ENCODE measurements around the gene TOP3B.
"Not testable (repeated sequence)": the region's sequence is repeated elsewhere in the genome, so short reads cannot be mapped to it uniquely, and the experiment has no call there.

TOP3B gene

GRCh38 chr22:21914033-21914642 lies 68.4 kb downstream of the TOP3B start:
- no CpG with 5 or more reads among the region's 8 CpGs for WGBS (ENCODE audit: extremely low coverage, insufficient coverage, low lambda C conversion rate)
- not testable (repeated sequence) for H3K56ac ChIP-seq (ENCODE audit: low read length)

GRCh38 chr22:21910367-21910766 lies 72.2 kb downstream of the TOP3B start:
- H3K4me1 ChIP-seq (ENCODE audit: control insufficient read depth, low read depth, low read length); H2BK120ac ChIP-seq (ENCODE audit: low read depth, low read length); H3K27ac ChIP-seq (ENCODE audit: low read depth, low read length); H3K18ac ChIP-seq (ENCODE audit: low read length); H2AK5ac ChIP-seq (ENCODE audit: low read length); H3K27me3 ChIP-seq (ENCODE audit: insufficient read depth, low read length, poor library complexity); H4K8ac ChIP-seq (ENCODE audit: low read depth, low read length); H3K79me1 ChIP-seq (ENCODE audit: low read length); DNase-seq; H4K5ac ChIP-seq (ENCODE audit: low read length); H3K4ac ChIP-seq (ENCODE audit: low read depth, low read length); H2BK15ac ChIP-seq (replicated peaks; ENCODE audit: low read depth); H3K9ac ChIP-seq (ENCODE audit: low read length); H3K4me3 ChIP-seq (ENCODE audit: low read length); H2BK5ac ChIP-seq (ENCODE audit: low read length); H3K36me3 ChIP-seq (ENCODE audit: control insufficient read depth, insufficient read depth, low read length); H3K4me2 ChIP-seq (ENCODE audit: low read length); H3K79me2 ChIP-seq (ENCODE audit: control insufficient read depth, insufficient read depth, low read length); H3K23ac ChIP-seq (ENCODE audit: low read length); H3K56ac ChIP-seq (ENCODE audit: low read length): not testable (repeated sequence)
- WGBS (ENCODE audit: extremely low coverage, insufficient coverage, low lambda C conversion rate) = no CpG with 5 or more reads among the region's 4 CpGs

More at GRCh38 chr22:21914033-21914642, 68.4 kb downstream of the TOP3B start:
- H3K4me1 ChIP-seq (ENCODE audit: control insufficient read depth, low read depth, low read length); H3K23ac ChIP-seq (ENCODE audit: low read length); H3K4me3 ChIP-seq (ENCODE audit: low read length); H3K4me2 ChIP-seq (ENCODE audit: low read length); H3K4ac ChIP-seq (ENCODE audit: low read depth, low read length); H3K79me1 ChIP-seq (ENCODE audit: low read length); H4K5ac ChIP-seq (ENCODE audit: low read length); H4K8ac ChIP-seq (ENCODE audit: low read depth, low read length); H2AK5ac ChIP-seq (ENCODE audit: low read length); H2BK15ac ChIP-seq (replicated peaks; ENCODE audit: low read depth); H3K27me3 ChIP-seq (ENCODE audit: insufficient read depth, low read length, poor library complexity); DNase-seq; H3K9ac ChIP-seq (ENCODE audit: low read length); H3K18ac ChIP-seq (ENCODE audit: low read length); H2BK120ac ChIP-seq (ENCODE audit: low read depth, low read length); H3K79me2 ChIP-seq (ENCODE audit: control insufficient read depth, insufficient read depth, low read length); H2BK5ac ChIP-seq (ENCODE audit: low read length); H3K27ac ChIP-seq (ENCODE audit: low read depth, low read length); H3K36me3 ChIP-seq (ENCODE audit: control insufficient read depth, insufficient read depth, low read length): not testable (repeated sequence)

GRCh38 chr22:21909871-21910270 lies 72.7 kb downstream of the TOP3B start:
- Histone ChIP-seq H3K4me3 (ENCODE audit: low read length) (no peak overlapping the region), H3K79me1 (ENCODE audit: low read length) (no peaks in the 10 kb centered on the region), H3K23ac (ENCODE audit: low read length) (no peak overlapping the region), H3K27me3 (ENCODE audit: insufficient read depth, low read length, poor library complexity) (no peaks in the 10 kb centered on the region), H3K36me3 (ENCODE audit: control insufficient read depth, insufficient read depth, low read length) (no peaks in the 10 kb centered on the region), H4K5ac (ENCODE audit: low read length) (no peak overlapping the region), H3K4me1 (ENCODE audit: control insufficient read depth, low read depth, low read length) (no peaks in the 10 kb centered on the region), H3K56ac (ENCODE audit: low read length) (no peak overlapping the region), H3K79me2 (ENCODE audit: control insufficient read depth, insufficient read depth, low read length) (no peaks in the 10 kb centered on the region), H3K4ac (ENCODE audit: low read depth, low read length) (no peak overlapping the region), H2BK15ac (replicated peaks; ENCODE audit: low read depth) (no peak overlapping the region), H2BK5ac (ENCODE audit: low read length) (no peak overlapping the region), H3K9ac (ENCODE audit: low read length) (no peak overlapping the region), H3K4me2 (ENCODE audit: low read length) (no peak overlapping the region), H3K27ac (ENCODE audit: low read depth, low read length) (no peak overlapping the region), H2AK5ac (ENCODE audit: low read length) (no peak overlapping the region), H4K8ac (ENCODE audit: low read depth, low read length) (no peak overlapping the region), H2BK120ac (ENCODE audit: low read depth, low read length) (no peak overlapping the region), H3K18ac (ENCODE audit: low read length) (no peak overlapping the region)
- no peak for DNase-seq
- WGBS (ENCODE audit: extremely low coverage, insufficient coverage, low lambda C conversion rate) = no CpG with 5 or more reads among the region's 2 CpGs

- H3K79me1 ChIP-seq (ENCODE audit: low read length) = no peaks in the 10 kb centered on the region
- no peak overlapping the region for H2BK5ac ChIP-seq (ENCODE audit: low read length)
- H3K36me3 ChIP-seq (ENCODE audit: control insufficient read depth, insufficient read depth, low read length) = no peaks in the 10 kb centered on the region
- H3K4me1 ChIP-seq (ENCODE audit: control insufficient read depth, low read depth, low read length) = no peaks in the 10 kb centered on the region
- no peak overlapping the region for H3K18ac ChIP-seq (ENCODE audit: low read length)
- H3K23ac ChIP-seq (ENCODE audit: low read length) = no peak overlapping the region
- no peak overlapping the region for H3K4me2 ChIP-seq (ENCODE audit: low read length)
- no peak overlapping the region for H2BK120ac ChIP-seq (ENCODE audit: low read depth, low read length)
- no peaks in the 10 kb centered on the region for H3K27me3 ChIP-seq (ENCODE audit: insufficient read depth, low read length, poor library complexity)
- no peak overlapping the region for H2BK15ac ChIP-seq (replicated peaks; ENCODE audit: low read depth)
- no CpG with 5 or more reads among the region's 7 CpGs for WGBS (ENCODE audit: extremely low coverage, insufficient coverage, low lambda C conversion rate)
- no peak overlapping the region for H3K9ac ChIP-seq (ENCODE audit: low read length)
- H3K4me3 ChIP-seq (ENCODE audit: low read length) = no peak overlapping the region
- no peak overlapping the region for H3K56ac ChIP-seq (ENCODE audit: low read length)
- no peak overlapping the region for H4K5ac ChIP-seq (ENCODE audit: low read length)
- H3K27ac ChIP-seq (ENCODE audit: low read depth, low read length) = no peak overlapping the region
- no peak overlapping the region for H2AK5ac ChIP-seq (ENCODE audit: low read length)
- no peaks in the 10 kb centered on the region for H3K79me2 ChIP-seq (ENCODE audit: control insufficient read depth, insufficient read depth, low read length)
- no peak overlapping the region for H4K8ac ChIP-seq (ENCODE audit: low read depth, low read length)
- H3K4ac ChIP-seq (ENCODE audit: low read depth, low read length) = no peak overlapping the region
- no peak for DNase-seq
Observed at GRCh38 chr22:21907638-21908522, 74.7 kb downstream of the TOP3B start.

Measured in mesendoderm (in vitro differentiated cells).